GM19025 (cell line): ENCODE results near the gene OARD1.

Experiments
- ATAC-seq: cut with Tn5 transposase; IDR thresholded peaks from one replicate; pipeline ENCODE4 v1.9.1; 2021; ENCODE audit warnings: mild to moderate bottlenecking, low read depth, moderate library complexity; ENCODE audit not compliant: unreplicated experiment

OARD1 gene

DNA sequence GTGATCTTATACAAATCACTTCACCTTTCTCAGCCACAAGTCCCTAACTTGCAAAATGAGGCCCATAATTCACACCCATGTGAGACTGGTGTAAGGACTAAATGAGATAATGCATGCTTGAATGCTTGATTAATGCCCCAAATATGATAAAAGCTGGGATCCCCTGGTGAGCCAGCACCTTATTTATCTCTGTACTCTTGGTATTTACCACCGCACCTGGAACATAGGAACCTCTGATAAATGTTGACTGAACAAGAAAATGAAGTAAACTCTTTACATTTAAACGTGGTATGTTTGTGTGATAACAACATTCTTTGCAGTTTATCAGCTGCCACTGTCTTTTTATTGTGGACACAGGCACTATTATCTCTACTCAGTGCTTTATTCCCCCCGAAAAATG is 21.6 kb downstream of the OARD1 start:
- ATAC-seq, result no peak

DNA sequence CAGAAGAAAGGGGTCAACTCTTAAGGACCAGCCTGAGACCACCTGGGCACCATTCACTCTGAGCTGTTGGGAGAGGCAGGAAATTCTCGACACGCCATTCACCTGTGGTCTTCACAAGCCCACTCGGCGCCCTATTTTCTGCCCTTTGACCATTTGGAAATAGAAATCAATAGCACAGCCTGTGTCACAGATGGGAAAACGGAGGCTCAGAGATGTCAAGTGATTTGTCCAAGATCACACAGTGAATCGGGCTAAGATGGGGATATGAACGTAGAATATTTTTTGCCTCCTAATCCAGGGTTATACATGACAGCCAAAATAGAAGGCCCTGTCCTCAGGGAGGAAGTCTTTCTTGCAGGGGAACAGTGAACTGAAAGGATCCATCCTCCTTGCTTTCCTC is 22.2 kb downstream of the OARD1 start:
- ATAC-seq, result no peak

DNA sequence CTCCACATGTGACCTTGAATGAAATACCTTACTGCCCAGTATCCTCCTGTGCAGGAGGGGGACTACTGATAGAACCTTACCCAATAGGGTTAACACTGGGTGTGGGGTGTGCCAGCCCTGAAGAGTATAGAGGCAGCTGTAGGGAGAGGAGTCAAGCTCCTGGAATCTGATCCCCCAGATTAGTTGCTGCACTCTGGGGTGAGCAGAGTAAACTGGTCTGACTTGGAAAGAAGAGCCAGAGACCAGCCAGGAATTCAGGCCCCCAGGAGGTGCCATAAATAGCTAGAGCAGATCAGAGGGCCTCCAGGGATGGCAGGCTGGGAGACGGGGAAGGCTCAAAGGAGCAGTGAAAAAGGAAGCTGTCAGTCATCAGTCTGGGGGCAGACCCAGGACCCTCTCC is 22.6 kb downstream of the OARD1 start:
- ATAC-seq, result no peak

DNA sequence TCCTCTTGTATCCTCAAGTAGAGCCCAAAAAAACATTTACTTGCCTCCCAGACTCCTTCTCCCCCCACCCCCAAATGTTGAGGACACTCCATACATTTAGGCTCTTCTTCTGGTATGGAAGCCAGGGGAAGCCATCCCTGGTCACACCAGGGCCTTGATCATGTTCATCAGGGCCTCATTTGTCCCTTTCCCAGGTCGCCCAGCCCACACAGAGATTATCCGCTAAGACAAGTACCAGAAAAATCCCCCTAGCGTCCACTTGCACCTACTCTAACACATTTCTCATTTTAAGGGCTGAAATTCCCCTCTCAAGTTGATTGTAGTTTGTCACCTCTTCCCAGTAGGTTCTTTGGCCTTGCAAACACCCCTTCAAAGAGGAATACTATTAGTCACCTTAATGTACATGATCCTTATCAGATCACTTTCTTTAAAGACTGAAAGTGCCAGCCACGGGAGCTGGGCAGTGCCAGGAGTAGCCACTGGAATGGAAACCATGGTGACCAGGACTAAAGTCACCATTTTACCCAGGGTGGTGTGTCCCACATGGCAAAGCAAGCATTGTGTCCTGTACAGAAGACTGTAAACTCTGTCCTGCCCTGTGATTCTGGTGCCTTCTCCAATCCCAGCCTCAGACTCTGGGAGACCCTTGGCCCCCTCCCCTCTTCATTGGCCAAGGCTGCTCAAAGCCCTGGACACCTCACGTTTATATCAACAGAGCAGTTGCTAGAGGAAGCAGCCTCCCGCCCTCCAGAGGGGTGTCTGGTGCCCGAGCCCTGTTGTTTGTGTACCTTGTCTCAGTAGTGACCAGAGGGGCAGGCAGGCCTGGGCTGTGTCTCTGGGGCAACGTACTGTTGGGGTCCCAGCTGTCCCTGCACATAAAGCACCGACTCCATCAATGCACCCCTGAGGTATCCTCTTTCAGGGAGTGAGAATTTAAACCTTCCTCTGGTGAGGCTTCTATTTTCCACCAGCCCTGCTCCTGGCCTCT is 24.1 kb downstream of the OARD1 start:
- no peak for ATAC-seq

DNA sequence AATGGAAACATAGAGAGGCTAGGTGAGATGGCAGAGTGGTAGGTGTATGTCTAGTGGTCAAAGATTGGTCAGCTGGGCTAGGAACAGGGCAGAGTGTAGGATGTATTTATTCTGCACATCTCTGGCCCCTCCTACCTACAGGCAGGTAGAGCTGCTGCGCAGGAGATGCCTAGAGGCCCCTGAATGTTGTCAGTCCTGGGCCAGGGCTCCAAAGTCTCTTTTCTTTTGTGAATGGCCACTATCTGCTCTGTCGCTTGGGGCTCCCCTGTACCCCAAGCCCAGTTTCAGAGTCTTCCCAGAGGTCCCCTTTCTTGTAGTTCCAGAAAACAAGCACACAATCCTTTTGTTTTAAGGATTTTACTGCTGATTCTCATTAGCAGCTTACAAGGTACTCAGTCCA is 24.9 kb downstream of the OARD1 start:
- no peak for ATAC-seq

DNA sequence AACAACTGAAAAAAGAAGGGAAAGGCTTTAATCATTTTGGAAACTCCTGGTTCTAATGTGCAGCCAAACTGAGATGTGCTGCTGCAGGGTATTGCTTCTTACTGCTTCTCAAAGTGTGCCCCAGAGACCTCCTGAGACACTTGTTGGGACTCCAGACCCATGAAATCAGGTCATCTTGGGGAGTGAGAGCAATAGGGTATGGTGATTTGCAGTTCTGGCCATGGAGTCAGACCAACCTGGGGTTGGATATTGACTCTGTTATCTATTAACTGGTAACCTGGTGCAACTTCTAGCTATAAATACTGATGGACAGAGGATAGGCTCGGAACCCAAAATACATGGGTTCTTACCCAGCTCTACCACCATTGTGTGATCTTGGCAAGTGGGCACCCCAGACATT is 26.1 kb downstream of the OARD1 start:
- ATAC-seq, result no peak

DNA sequence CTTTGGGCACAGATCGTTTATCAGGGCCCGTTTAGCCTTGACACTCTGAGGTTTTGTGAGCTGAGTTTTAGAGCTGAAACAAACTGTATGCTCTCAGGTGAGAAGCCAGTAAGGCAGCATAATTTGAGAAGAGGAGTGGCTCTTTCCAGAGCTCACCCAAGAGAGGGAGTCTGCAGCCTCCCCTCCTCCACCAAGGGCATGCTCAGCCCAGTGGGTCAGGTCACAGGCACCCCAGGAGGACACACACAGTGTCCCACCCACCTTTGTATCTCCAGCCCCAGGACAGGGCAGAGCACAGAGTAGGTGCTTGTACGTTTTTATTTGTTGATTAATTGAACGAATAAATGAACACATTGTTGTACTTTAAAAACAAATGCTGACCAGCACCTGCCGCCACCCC is 26.5 kb downstream of the OARD1 start:
- no peak for ATAC-seq

DNA sequence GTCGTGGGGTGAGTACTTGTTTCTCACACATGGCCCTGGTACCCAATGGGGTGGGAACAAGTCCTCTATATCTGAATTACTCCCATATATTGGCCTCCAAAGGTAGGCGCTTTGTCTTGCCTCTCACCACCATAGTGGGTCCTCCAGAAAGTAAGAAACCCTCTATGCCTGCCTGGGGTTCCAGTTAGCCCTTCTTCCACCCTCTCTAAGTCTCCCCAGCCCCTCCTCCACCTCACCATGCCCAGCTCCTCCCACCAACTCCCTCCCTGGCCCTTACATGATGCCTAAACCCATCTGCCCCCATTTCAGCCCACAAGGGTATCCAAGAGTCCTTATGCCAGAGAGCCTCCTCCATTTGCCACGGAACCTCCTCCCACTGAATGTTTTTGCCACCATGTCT is 29.0 kb downstream of the OARD1 start:
- ATAC-seq, result no peak

DNA sequence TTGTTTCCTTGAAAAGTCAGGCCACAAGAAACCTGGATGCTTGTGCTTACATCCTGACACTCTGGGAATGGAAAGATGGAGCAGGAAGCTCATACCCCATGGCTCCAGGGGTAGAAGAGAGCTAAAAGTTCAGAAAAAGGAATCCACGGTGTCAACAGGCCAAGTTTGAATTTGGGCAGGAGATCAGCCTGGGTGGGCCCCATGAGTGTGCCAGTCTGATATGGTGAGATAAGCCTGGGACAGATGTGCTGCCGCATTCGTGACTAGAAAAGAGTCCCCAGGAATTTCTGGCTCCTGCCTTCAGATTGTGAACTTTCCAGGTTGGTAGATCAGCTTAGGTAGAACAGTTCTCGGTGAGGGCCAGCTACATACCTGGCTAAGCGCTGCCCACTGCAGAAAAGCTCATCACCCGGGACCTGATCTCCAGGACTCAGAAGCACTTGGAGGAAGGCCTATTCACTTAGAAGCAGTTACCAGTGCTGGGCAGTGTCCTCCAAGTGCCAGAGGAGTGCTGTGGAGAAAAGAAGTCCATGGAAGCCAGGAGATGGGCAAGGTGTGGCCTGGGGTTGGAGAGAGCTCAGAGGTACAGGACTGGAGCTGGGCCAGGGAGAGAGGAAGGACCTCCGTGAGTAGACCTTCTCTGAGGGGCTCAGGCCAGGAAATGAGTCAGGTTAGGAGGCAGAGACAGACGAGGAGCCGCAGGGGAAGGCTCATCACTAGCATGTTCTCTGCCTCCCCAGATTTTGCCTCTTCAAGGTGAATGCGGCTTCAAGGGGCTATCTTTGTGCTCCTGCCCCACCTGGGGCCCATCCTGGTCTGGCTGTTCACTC is 29.7 kb downstream of the OARD1 start, which contains the start of gene TSPO2:
TSS of gene TSPO2 (plus strand) at position 242 of the 830 bp plus-strand sequence. CDS start at position 761, 519 bp downstream.
- no peak for ATAC-seq

DNA sequence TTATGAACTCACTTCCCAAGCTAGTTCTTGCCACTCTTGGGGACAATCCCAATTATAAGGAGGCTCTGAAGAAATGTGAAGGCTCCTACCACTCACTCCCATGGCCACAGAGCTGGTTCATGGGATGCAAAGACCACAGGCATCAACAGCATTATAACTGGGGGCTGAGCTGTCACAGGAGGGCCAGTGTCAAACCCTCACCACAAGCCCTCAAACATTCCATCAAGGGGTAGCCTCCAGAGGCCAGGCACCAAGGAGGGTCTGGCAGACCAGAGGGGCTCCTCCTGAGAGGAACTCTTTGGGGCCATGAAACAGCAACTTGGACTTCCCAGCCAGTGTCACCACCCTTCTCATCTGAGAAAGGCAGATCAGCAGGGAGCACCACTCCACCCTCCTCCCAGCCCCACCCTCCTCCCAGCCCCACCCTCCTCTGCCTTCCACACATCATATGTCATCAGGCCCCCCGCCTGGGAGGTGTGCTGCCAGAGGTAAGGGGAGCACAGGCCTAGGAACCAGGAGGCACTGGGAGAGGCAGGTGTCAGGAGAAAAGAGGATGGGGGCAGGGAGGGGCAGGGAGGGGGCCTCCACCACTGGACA is 31.1 kb downstream of the OARD1 start:
- no peak for ATAC-seq

DNA sequence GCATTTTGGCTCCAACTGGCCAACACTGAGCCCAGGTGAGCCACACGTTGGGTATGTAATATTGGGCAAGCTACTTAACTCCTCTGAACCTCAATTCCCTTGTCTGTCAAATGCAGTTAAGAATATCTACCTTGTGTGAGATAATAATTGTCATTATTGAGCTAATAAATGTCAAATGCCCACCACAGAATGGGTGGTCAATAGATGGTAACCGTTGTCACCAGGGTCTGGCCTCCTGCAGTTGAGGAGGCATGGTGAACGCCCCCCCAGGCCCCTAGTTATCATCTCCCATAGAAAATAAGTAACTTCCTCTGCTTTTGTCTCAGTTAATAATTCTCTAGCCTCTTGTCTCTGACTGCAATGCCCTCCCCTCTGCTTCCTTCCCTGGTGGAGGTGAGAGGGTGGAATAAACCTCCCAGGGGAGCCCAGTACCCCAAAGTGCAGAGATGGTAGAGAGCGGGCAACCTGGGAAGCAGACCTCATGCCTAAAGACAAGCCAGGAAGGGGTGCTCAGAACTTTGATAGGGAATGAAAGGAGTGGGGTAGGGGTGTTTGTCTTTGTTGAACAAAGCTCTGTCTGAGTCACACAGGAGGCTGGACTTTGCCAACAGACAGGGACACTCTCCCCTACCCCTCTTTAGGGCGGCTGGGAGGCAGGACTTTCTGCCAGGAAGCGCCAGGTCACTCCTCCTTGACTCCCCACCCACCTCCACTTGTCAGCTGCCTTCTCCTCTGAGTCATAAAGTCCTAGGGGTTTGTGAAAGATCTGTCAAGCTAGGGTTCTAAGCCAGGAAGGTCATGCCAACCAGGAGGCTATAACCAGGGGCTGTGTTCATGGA is 31.8 kb downstream of the OARD1 start:
- no peak for ATAC-seq

DNA sequence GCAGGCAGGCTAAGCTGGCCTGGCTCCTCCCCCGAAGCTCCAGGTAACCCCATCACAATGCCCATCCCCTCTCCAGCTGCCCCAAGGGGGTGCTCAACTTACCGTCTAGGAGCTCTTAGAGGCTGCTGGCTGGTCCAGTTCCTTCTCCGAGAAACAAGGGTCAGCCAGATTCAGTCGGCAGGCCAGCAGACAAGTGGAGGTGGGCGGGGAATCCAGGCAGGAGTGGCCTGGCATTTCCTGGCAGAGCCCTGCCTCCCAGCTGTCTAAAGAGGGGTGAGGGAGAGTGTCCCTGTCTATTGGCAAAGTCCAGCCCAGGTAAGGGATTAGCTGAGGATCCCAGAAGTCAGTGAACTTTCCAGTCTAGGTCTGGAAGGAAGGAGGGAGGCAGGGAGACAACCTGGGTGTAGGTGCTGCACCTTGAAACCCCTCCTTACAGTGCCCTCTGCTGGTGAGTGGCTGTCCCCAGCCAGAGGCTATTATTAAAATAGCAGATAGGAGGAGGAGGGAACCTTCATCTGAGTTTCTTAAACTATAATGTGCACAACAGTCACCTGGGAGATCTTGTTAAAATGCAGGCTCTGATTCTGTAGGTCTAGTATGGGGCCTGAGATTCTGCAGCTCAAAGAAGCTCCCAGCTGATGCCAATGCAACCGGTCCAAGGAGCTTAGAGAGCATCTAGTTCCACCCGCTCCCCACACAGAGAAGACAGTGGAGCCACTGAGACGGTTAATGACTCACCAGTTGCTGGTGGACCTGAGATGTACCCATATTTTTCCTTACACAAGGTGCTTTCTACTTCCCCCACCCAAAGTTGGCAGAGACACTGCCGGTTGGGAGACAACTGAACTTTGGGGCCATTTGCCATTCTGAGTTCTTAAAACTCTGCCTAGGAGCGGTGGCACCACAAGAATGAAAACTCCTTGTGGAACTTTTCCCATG is 32.8 kb downstream of the OARD1 start, which contains the start of gene UNC5CL:
TSS of gene UNC5CL (minus strand) at position 162 of the 939 bp plus-strand sequence. CDS start 4,147 bp downstream, outside the sequence.
- no peak for ATAC-seq

DNA sequence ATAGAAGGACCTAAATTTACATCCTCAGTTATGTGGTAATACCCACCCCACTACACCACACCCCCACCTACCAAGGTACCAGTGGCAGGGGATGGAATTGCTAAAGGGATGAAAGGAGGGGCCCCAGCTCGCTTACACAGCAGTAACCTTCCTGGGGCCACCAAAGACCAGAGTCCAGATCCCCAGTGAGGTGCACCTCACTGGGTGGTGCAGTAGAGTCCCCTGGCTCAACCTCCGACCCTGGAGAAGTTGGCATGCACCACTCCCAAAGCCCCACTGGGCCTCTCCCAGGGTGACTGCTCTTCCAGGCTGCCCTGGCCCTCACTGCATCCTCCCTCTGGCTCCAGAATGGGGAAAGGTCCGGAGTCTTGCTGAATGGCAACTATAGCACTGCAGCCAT is 34.0 kb downstream of the OARD1 start:
- no peak for ATAC-seq

DNA sequence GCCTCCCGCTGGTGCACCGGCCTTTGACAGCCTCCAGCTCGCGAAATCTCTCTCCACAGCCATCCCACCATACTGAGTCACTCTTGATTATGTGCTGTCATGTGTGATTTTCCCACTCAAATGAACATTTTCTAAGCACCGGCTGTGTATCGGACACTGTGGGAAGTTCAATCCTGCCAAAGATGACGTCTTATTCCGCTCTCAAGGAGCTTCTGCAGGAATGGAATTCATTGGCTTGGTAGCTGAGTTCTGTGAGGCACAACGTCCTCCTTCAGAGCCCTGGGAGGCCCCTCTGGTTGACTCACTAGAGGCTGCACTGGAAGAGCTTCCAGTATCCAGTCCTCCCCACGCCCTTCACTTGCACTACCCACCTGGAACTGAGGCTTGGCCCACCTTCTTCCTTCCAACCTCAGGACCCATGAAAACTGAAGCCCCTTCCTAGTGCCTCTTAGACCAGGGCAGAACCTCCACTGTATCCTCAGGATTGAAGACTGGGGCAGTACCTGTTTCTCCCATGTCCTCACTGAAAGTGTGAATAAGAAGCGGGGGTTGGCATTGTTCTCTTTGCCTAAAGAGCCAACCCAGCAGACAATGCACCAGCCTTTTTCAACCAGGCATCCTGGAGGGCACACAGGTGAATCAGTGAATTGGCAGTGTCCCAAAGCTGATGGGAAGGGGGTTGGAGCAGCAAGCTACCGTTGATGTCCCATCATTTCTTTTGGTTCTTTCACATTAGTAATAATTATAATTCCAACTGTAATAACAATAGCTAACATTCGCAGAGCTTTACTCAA is 34.9 kb downstream of the OARD1 start:
- no peak for ATAC-seq

DNA sequence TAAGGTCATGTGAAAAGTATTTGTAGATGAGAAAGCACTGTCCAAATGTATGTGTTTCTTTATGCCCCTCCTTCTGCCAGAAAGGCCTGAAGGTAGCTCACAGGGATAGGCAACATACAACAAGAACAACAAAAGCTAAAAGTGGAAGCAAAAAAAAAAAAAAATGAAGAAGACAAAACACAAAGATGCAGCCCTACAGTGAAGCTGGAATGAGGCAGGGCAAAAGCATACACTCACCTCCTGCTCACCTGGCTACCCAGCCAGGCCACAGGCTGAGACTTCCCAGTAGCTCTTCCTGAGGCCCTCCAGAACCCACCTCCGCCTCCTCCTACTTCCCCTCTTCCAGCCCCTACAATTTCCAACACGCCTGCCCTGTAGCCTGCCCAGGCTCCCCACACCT is 35.6 kb downstream of the OARD1 start:
- no peak for ATAC-seq

DNA sequence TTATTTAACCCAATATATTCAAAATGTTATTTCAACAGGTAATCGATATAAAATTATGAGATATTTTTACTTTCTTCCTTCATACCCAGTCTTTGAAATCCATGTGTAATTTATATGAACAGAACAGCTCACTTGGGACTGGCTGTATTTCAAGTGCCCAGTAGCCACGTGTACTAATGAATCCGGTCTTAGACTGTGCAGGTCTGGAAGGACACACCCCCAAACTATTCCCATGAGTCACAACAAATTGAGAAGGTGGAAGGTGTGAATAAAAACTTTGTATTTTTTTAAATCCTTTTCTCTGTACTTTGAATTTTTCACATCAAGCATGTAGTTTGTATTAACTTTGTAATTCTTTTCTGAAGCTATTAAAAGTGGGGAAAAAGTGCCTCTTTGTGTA is 36.0 kb downstream of the OARD1 start:
- no peak for ATAC-seq

DNA sequence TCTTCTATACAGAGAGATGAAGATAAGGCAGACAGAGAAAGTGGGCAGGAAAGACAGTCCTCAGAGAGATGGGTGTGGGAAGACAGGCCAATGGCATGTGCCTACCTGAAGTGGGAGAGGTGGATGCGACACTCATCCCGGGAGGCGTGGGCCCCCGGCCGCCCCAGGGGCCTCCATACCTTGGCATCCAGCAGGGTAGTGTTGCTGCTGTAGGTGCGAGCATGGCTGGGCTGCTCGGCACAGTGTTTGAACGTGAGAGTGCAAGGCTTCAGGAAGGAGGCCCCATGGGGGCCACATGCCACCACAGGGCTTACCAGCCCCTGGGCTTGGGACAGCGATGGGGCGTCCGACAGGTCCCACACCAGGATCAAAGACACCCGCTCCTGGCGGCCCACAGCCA is 38.4 kb downstream of the OARD1 start:
- no peak for ATAC-seq

DNA sequence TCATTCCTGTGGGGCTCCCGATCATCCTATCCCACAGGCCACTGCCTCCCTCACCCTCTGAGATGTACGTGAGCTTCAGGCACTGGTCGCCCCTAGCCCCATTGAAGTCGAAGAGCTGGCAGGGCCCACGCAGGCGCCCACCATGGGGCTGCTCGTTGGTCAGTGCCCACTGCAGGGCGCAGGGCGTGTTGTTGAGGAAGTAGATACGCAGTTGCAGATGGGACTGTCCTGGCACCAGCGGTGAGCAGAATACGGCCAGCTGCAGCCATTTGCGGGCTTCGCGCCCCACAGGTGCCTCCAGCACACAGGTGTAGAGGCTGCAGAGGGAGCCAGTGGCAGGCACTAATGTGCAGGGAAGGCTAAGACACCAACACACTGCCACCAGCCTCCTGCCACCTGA is 39.3 kb downstream of the OARD1 start:
- no peak for ATAC-seq
